Nephron (organoid): ENCODE data around the gene MAP7.

Experiments used
- H3K27ac Mint-ChIP-seq, 3 experiments: 2 replicates each; pipeline ENCODE4 v1.8.0; 2020; ENCODE audit warnings: mixed read lengths in 3 of 3, mild to moderate bottlenecking in 2 of 3, moderate library complexity in 1 of 3
- H3K27me3 Mint-ChIP-seq: 2 replicates; pipeline ENCODE4 v1.8.0; 2021; ENCODE audit warnings: low read depth, mild to moderate bottlenecking, moderate library complexity, mixed read lengths
- H3K36me3 Mint-ChIP-seq: 2 replicates; pipeline ENCODE4 v1.8.0; 2020; ENCODE audit warnings: low read depth, mixed read lengths
- H3K4me1 Mint-ChIP-seq: 2 replicates; pipeline ENCODE4 v1.8.0; 2020; ENCODE audit warnings: mixed read lengths
- H3K4me3 Mint-ChIP-seq, 3 experiments: 2 replicates each; pipeline ENCODE4 v1.8.0; 2020; ENCODE audit warnings: mild to moderate bottlenecking in 3 of 3, mixed read lengths in 3 of 3, moderate library complexity in 2 of 3
- H3K9me3 Mint-ChIP-seq: 2 replicates; pipeline ENCODE4 v1.8.0; 2020; ENCODE audit warnings: mixed read lengths
- CTCF ChIP-seq, 3 experiments: fragments of 200-600 bp; sonication (generic); IDR thresholded peaks; one replicate each; pipeline ENCODE4 v1.5.0; 2021; ENCODE audit warnings: antibody characterized with exemption in 3 of 3; ENCODE audit not compliant: unreplicated experiment in 3 of 3

MAP7 gene

DNA sequence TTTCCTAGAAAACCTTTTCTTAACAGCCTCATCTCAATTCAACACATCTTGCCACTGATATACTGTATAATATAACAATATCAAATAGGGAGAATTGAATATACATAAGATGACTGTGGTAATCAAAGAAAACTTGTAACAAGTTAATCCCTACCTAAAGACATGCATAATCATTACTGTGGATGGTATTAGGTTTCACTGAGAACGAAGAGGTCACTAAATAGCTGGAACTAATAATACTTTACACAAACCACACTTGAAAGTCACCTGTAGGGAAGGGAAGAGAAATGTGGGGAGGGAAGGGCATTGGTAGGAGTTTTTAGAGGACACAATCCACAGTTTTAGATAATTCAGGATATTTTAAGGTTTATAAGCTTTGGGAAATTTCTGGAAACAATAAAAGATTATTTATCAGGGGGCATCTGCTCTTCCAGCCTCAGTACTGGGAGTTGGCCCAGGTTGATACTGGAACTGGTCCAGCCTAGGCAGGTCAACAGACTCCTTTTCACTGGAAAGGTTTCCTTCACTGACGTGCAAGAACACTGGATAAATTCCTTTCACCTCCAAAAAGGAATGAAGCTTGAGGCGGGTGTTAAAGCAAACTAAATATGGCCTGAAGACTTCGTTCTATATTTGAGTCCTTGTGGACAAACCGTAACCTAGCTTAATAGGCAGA, 44.0 kb downstream of the MAP7 start:
- H3K27me3 Mint-ChIP-seq: no peaks in the 10 kb centered on the region
- H3K9me3 Mint-ChIP-seq: no peaks in the 10 kb centered on the region
- H3K27ac Mint-ChIP-seq: peak overlapping the region in 1 of 3 experiments; percentile 25
- H3K4me1 Mint-ChIP-seq: no peaks in the 10 kb centered on the region
- no peak overlapping the region for H3K4me3 Mint-ChIP-seq
- no peak for TF ChIP-seq CTCF (IDR thresholded peaks at IDR 0.05; ENCODE audit: unreplicated experiment in 3 of 3)
- H3K36me3 Mint-ChIP-seq: no peaks in the 10 kb centered on the region

DNA sequence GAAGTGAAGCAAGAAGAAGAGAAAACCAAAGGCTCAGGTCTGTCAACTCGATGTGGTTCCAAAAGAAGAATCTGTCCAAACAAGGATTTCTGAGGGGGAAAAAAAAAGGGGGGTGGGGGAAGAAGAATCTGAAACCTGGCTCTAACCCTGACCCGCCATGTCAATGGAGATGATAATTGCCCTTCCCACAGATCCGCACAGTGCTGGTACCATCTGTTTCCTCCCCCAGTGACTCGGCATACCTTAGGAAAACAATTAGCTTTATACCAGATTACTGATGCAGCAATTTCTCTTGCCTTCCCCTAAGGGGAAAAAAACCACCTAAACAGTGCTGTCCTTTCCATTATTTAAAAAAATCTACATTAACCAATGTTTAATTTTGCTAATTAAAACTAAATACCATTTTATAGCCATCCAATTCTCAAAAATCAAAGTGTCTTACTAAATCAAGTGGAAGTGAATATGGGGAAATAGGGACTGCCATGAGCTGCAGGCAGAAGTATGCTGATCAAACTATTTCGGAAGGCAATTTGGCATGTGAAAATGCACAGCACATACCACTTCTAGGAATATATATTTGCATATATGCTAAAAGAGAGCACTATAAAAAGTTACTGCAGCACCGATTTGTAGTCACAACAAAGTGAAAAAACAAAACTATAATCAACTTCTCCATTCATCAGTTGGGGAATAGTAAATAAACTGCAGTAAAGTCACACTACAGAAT, 46.8 kb downstream of the MAP7 start:
- H3K27ac Mint-ChIP-seq: peak overlapping the region; percentile 2 to 43 (median 28)
- no peaks in the 10 kb centered on the region for H3K9me3 Mint-ChIP-seq
- no peaks in the 10 kb centered on the region for H3K4me1 Mint-ChIP-seq
- TF ChIP-seq CTCF (IDR thresholded peaks at IDR 0.05; ENCODE audit: unreplicated experiment in 3 of 3): no peak
- no peaks in the 10 kb centered on the region for H3K27me3 Mint-ChIP-seq
- H3K36me3 Mint-ChIP-seq: no peaks in the 10 kb centered on the region
- no peak overlapping the region for H3K4me3 Mint-ChIP-seq

GRCh38 chr6:136502786-136503185, 47.4 kb downstream of the MAP7 start:
- Mint-ChIP-seq H3K27me3 (no peaks in the 10 kb centered on the region), H3K27ac (peak overlapping the region in 2 of 3 experiments; percentile 2 to 43), H3K9me3 (no peaks in the 10 kb centered on the region), H3K4me3 (no peak overlapping the region), H3K36me3 (no peaks in the 10 kb centered on the region), H3K4me1 (no peaks in the 10 kb centered on the region)
- TF ChIP-seq CTCF (IDR thresholded peaks at IDR 0.05; ENCODE audit: unreplicated experiment in 3 of 3): no peak

DNA sequence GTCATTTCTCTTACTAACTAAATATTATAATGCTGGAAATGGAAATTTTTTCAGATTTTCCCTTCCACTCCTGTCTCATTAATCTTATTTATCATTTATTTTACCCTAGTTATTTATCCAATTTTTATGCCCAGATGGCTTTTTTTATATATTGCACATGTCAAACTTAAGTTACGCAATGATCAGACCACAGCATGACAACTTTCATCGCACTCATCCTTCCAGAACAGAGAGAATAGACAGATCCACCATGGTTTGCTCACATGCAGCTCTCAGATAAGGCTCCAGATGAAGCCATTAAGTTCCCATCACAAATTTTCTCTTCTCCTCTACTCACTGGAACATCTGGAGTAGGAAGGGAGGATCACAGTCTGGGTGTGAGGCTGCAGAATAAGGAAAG, 48.7 kb downstream of the MAP7 start:
- no peaks in the 10 kb centered on the region for H3K27me3 Mint-ChIP-seq
- no peak for TF ChIP-seq CTCF (IDR thresholded peaks at IDR 0.05; ENCODE audit: unreplicated experiment in 3 of 3)
- H3K9me3 Mint-ChIP-seq: no peaks in the 10 kb centered on the region
- peak overlapping the region in 1 of 3 experiments; percentile 43 for H3K27ac Mint-ChIP-seq
- H3K4me3 Mint-ChIP-seq: no peak overlapping the region
- H3K36me3 Mint-ChIP-seq: no peaks in the 10 kb centered on the region
- no peaks in the 10 kb centered on the region for H3K4me1 Mint-ChIP-seq

DNA sequence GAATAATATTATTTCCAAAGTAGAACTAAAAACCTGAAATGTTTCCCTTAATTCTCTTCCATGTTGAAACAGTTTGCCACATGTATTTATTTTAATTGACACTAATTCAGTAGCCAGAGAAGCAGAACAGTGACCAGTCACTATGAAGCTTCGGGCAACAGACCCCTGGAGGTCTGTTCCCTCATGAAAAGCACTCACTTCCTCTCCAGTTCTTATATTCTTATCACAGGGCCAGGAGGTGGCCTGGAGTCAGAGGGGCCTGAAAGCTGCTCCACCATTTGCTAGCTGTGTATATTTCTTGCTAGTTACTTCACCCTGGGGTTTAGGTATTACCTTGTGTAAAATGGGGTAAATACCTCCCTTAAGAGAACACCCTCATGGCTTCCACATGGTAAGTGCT, 49.1 kb downstream of the MAP7 start:
- Mint-ChIP-seq H3K4me1 (no peaks in the 10 kb centered on the region), H3K27me3 (no peaks in the 10 kb centered on the region), H3K36me3 (no peaks in the 10 kb centered on the region), H3K4me3 (no peak overlapping the region), H3K9me3 (no peaks in the 10 kb centered on the region), H3K27ac (no peak overlapping the region)
- no peak for TF ChIP-seq CTCF (IDR thresholded peaks at IDR 0.05; ENCODE audit: unreplicated experiment in 3 of 3)

DNA sequence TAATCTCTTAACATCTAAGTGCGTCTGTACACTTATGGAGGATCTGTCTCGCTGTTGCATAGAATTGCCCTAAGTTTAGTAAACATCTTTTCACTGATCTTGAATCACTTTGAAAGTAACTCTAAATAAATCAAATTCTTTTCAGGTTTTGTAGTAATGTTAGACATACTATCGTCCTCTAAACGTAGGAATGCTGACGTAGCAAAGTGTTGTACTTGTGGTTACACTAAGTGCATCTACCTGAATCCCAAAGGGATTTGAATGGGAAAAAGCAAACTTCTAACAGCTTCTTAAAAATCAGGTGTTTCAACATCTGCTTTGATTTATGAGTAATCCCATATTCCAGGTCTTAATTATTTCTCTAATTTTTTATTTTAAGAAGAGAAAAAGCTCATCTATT, 49.8 kb downstream of the MAP7 start:
- Mint-ChIP-seq H3K4me1 (no peaks in the 10 kb centered on the region), H3K9me3 (no peaks in the 10 kb centered on the region), H3K27ac (no peak overlapping the region), H3K36me3 (no peaks in the 10 kb centered on the region), H3K4me3 (no peak overlapping the region), H3K27me3 (no peaks in the 10 kb centered on the region)
- TF ChIP-seq CTCF (IDR thresholded peaks at IDR 0.05; ENCODE audit: unreplicated experiment in 3 of 3): no peak
